ENCODE measurements around the gene NTSR2.

NTSR2 gene, protein sequence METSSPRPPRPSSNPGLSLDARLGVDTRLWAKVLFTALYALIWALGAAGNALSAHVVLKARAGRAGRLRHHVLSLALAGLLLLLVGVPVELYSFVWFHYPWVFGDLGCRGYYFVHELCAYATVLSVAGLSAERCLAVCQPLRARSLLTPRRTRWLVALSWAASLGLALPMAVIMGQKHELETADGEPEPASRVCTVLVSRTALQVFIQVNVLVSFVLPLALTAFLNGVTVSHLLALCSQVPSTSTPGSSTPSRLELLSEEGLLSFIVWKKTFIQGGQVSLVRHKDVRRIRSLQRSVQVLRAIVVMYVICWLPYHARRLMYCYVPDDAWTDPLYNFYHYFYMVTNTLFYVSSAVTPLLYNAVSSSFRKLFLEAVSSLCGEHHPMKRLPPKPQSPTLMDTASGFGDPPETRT

DNA sequence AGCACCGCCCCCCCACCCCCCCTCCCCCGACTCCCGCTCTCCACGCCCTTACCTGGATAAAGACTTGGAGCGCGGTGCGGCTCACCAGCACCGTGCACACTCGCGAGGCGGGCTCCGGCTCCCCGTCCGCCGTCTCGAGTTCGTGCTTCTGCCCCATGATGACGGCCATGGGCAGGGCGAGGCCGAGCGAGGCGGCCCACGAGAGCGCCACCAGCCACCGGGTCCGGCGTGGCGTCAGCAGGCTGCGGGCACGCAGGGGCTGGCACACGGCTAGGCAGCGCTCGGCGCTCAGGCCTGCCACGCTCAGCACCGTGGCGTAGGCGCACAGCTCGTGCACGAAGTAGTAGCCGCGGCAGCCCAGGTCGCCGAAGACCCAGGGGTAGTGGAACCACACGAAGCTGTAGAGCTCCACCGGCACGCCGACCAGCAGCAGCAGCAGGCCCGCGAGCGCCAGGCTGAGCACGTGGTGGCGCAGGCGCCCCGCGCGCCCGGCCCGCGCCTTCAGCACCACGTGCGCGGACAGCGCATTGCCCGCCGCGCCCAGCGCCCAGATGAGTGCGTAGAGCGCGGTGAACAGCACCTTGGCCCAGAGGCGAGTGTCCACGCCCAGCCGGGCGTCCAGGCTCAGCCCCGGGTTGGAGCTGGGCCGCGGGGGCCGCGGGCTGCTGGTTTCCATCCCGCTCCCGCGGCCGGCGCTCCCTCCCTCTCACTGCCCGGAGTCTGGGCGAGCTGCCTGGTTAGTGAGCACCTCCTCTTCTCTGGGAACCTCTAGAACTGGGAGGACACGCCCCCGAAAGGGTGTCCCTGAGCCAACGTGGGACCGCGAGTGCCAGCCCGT, at the start of gene NTSR2:
TSS of gene NTSR2 (minus strand) at position 742 of the 838 bp plus-strand sequence. CDS start at position 676, 66 bp downstream.
- no peak for DNase-seq

GRCh38 chr2:11719230-11719977, 49.4 kb upstream of the NTSR2 start:
- DNase-seq = no peak

GRCh38 chr2:11718606-11719005, 48.6 kb upstream of the NTSR2 start:
- DNase-seq = no peak

- DNase-seq = no peak
These were observed 47.6 kb upstream of the NTSR2 start for GRCh38 chr2:11717623-11718022.

- no peak for DNase-seq
These were observed 46.8 kb upstream of the NTSR2 start for GRCh38 chr2:11716689-11717321.

DNA sequence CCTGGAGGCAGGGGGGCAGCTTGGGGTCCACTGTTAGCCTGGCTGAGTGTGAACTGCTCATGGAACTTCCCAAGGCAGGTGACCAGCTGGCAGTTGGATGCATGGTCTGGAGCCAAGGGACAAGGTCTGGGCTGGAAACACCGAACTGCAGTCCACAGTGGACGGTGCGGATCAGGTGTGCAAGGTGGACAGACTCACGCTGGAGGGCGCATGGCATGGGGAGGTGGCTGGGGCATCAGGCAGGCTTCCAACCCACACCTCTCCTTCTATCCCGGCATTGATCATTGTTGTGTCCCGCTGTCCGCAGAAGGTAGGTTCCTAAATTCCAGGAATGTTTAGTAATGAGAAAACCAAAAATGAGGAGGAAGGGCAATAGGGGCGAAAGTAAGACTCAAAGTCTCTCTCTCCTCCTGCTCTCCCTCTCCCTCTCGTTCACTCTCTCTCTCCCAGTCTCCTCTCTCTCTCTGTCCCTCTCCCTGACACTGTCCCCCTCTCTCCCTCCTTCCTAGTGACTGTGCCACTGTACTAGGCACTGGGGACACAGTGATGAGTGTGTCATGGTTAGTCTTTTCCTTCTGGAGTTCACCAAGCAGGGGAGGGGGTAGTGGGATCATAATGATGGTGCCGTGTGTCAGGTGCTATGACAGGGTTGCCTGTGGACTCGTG, 46.1 kb upstream of the NTSR2 start:
- DNase-seq = no peak

DNA sequence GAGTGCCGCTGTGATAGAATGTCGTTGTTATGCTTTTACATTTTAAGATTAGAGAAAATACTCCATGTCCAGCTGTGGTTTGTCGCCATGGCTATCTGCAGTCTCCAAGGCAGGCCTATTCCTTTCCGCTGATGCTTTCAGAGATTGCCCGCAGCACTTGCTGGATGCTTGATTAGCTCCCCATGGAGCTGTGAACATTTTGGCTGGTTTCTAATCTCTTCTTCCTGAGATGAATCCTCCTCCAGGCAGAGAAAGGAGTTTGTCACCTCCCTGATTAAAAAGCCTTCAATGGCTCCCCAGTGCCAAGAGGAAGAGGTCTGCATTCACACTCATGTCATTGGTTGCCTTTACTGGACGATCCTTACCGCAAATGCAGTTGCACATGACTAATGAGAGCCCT, 43.8 kb upstream of the NTSR2 start:
- DNase-seq = no peak

DNA sequence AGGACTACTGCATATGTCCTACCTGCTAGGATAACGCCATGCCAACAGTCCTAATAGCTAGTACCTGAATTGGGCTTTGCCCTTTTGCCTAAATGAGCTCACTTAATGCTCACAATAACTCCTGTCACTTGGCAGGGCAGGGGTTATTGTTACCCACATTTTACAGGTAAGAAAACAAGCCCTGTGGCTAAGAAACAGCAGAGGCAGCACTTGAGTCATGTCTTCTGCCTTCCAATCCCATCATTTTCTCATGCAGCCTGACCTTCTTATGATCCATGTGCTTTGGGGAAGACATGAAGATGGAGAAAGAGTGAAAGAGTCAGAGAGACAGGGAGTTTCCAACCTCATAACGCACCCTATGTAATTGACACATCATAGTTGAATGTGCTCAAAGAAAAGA, 42.9 kb upstream of the NTSR2 start:
- DNase-seq = no peak

DNA sequence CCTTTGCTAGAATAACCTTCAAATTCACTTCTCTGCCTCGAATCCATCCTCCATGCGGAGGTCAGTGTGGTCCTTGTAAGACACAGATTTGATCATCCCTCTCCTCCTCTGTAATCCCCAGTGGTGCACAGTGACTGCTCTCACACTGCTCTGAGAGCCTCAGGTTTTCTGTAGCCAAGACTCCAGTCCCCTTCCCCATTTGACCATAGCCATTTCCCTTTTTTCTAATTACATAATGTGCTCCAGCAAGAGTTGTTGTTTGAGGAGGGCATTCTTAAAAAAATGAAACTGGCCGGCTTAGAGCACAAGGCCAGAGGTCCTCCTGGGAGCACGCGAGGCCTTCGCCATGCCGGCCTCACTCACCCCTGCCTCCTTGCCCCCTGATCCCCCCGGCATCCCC, 41.8 kb upstream of the NTSR2 start:
- no peak for DNase-seq

GRCh38 chr2:11711354-11711716, 41.3 kb upstream of the NTSR2 start:
- no peak for DNase-seq

DNA sequence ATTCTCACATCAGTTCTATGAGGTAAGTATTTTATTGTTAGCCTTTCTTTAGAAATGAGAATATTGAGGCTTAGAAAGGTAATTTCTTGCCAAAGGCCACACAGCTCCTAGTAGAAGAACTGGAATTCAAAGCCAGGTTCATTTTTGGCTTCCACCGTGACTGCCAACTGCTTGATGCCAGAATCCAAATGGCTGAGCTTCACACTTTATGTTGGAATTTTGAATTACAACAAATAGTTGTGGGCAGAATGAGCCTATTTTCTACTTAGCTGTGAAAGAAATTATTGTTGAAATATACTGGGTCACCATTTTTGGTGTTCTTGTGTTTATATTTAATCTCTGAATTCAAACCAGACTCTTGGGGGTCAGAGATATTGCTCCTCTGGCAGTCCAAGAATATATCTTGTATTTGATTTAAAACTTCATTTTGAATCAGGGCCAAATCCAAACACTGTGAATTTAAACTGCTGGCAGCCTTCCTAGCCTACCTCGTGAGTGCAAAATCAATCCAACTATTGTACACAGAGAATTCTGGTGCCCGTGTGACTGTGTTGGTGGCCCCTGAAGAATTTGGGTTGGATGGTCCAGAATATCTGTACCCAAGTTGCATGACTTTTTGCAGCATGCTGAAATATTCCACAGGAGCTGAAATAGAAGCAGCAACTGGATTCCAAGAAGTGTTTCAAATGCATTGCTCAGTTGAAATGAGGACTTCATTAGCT, 40.8 kb upstream of the NTSR2 start:
- DNase-seq = no peak

DNA sequence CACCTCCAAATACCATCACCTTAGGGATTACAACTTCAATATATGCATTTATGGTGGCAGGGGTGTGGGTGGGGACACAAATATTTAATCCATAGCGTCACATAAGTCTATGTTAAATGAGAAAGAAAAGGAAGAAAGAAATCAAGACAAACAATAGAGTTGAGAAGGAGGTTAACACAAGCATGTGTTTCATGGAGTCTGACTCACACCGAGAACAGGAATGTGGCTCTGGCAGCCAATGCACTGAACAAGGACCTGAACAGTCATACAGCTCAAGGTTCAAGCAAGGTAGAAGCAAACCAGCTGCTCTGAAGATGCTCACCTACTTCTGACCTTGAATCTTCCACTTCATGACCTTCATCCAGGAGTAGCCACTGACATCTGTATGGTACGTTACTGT, 40.2 kb upstream of the NTSR2 start:
- DNase-seq = no peak

DNA sequence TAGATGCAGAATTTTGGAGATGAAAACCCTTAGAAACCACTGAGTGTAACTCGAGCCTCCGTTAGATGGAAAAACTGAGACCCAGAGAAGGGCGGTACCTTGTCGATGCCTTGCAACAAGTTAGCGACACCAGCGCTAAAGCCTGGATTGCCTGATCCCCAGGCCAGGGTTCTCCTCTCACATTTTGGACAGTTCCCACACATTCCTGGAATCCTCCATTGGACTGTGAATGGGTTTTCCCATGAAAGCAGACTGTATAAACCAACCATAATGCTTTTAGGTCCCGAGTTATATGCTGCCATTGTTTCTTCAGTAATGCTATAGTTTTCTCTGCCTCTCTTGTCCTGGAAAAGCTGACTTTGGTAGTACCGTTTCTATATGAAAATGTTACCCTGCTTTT, 39.3 kb upstream of the NTSR2 start:
- no peak for DNase-seq

DNA sequence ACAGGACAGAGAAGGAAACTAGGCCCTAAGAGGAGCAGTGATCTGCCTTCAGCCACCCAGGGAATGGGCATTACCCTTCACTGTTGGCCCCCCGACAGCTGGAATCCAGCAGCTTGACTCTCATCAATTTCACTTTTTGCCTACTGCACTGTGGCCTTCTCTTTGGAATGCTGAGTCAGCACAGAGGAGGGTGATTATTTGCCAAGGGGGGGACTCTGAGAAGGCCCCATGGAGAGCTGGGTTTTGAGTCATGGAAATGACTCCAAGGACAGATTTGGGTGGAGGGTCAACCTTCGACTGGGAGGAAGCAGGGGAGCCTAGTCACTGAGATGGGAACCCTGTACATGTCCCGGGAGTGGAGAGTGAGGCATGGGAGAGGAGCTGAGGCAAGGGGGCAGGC, 38.1 kb upstream of the NTSR2 start:
- no peak for DNase-seq

DNA sequence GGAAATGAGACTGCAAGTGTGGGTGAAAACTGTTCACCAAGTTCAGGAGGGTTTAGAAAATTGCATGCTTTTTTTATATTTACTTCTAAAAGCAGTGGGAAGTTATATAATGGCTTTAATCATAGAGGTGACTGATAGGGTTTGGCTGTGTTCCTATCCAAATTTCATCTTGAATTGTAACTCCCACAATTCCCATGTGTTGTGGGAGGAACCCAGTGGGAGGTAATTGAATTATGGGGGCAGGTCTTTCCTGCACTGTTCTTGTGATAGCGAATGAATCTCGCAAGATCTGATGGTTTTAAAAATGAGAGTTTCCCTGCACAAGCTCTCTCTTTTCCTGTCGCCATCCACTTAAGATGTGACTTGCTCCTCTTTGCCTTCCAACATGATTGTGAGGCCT, 35.7 kb upstream of the NTSR2 start:
- DNase-seq = no peak

- DNase-seq = no peak
These were observed 35.1 kb upstream of the NTSR2 start for GRCh38 chr2:11705063-11705462.

DNA sequence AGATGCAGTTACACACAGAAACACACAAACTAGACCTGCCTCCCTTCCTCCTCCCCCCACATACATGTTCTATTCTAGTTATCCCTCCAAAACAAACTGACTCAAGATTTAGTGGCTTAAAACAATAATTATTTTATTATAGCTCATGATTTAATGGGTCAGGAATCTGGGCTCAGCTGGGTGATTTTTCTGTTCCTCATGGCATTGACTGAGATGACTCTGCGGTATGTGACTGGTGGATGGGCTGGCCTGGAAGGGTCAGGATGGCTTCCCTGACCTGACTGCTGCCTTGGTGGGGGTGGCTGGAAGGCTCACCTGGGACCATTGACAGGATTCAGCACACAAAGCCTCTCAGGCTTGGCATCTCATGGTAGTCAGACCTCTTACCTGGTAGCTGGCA, 33.7 kb upstream of the NTSR2 start:
- DNase-seq = no peak

- no peak for DNase-seq
These were observed 33.0 kb upstream of the NTSR2 start for GRCh38 chr2:11702946-11703345.

DNA sequence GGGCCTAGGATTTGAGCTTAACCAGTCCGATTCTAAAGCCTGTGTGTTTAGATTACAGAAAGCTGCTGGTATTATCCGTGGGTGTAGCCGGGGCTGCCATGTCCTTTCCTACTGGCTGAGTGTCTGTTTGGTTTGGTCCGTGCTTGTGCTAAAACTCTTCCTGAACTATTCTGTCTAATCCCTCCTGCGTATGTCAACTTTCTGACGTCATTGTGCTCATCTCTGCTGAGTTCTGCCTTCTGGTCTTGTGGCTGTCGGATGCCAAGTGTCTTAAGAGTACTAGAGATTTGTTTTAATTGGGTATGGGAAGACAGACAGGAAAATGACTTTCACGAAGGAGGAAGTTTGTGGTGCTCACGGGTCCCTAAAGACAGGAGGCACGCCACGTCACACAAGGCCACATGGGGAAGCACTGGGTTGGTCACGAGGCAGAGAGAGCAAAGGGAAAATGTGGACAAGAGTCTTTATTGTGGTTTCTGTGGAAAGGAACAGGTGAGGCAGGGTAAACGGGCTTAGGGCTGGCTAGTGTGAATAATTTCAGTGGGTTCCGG, 31.8 kb upstream of the NTSR2 start:
- peak; percentile 41 for DNase-seq

DNA sequence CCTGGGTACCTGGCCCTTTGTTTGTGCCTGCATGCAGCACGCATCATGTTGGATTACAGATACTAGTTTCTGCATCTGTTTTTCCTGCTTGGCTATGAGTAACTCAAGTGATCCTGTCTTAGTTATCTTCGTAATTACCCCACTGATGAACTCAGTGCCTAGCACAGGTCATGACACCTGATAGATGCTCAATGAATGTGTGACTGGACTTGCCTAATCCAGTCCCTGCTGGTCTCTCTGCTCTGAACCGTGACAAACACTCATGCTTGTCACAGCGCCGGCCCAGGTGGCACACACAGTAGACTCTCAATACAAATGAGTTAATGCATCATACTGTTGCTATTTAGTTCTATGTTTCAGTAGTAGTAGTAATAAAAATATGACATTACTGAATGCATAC, 31.2 kb upstream of the NTSR2 start:
- DNase-seq = no peak

All from CD4-positive, alpha-beta T cell treated with Interleukin-17A for 1 hour (primary cell).